ENCODE measurements around the gene XPO6.

GRCh38 chr16:28210264-28210663 lies 1.5 kb downstream of the XPO6 start:
- TF ChIP-seq GATA2 (IDR thresholded peaks at IDR 0.05; ENCODE audit: low read depth, low read length), result no peak
- no peak for TF ChIP-seq GATA3 (IDR thresholded peaks at IDR 0.05; ENCODE audit: low read depth, low read length)
